PFSK-1 (cell line): ENCODE measurements around the gene SMIM10L2A.

Experiments used
- POLR2AphosphoS5 ChIP-seq: IDR thresholded peaks from 2 replicates; pipeline ENCODE4 v1.6.1; 2012; ENCODE audit warnings: low read depth, mild to moderate bottlenecking, control low read depth, low read length, moderate library complexity
- SIN3A ChIP-seq: IDR thresholded peaks from 2 replicates; pipeline ENCODE4 v1.6.1; 2012; ENCODE audit warnings: mild to moderate bottlenecking, low read length, moderate library complexity, borderline replicate concordance; ENCODE audit not compliant: insufficient read depth
- TAF1 ChIP-seq: IDR thresholded peaks from 2 replicates; pipeline ENCODE4 v1.6.1; 2012; ENCODE audit warnings: low read length, control low read depth, borderline replicate concordance; ENCODE audit not compliant: insufficient read depth

DNA sequence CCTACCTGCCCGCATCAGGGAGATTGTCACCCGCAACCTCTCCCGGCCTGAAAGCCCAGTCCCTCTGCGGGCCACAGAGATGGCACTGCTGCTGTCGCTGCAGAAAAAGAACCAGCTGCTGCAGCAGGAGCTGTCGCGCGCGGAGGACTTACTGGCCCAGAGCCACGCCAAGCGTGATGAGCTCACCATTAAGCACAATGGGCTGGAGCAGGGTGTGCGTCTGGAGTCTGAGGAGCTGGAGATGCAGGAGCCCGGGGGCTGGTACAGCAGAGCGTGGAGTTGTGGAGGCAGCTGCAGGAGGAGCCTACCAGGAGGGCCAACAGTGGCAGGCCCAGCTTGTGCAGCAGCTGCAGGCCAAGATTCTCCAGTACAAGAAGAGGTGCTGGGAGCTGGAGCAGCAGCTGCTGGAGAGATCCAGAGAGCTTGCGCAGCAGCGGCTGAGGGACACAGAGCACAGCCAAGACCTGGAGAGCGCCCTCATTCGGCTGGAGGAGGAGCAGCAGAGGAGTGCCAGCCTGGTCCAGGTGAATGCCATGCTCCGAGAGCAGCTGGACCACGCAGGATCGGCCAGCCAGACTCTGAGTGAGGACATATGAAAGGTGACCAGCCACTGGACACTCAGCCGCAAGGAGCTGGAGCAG, 11.3 kb downstream of the SMIM10L2A start:
- TF ChIP-seq POLR2AphosphoS5 = no peak
- TF ChIP-seq TAF1 = no peak
- no peak for TF ChIP-seq SIN3A
